CD14-positive monocyte (primary cell): Measurements from ENCODE around the gene CGB1. TPM values are rescaled to one million over a fixed set of nuclear protein-coding genes. Genes with fewer than 3 reads are reported as not detected.

Experiments used
- DNase-seq, 3 donors: peaks; one replicate each; pipeline ENCODE4 v3.0.0-alpha.2; 2011 to 2022
- H2AFZ ChIP-seq: 2 replicates; pipeline ENCODE4 v1.6.0; 2012; ENCODE audit warnings: mild to moderate bottlenecking, low read depth, low read length, inconsistent platforms; ENCODE audit not compliant: insufficient read depth, poor library complexity, severe bottlenecking
- H3K27ac ChIP-seq, 2 donors: 1 replicate in 1 of 2; 2 replicates in 1 of 2; pipeline ENCODE4 v1.5.1; 2012 to 2013; ENCODE audit warnings: low read length in 2 of 2, control low read depth in 1 of 2, inconsistent platforms in 1 of 2, low read depth in 1 of 2, mild to moderate bottlenecking in 1 of 2
- H3K27me3 ChIP-seq, 2 donors: one replicate each; pipeline versions ENCODE4 v1.6.0 to v1.6.1; 2011 to 2013; ENCODE audit warnings: low read length in 2 of 2; ENCODE audit not compliant: control insufficient read depth in 2 of 2, insufficient read depth in 2 of 2
- H3K36me3 ChIP-seq, 2 donors: replicated peaks in 1 of 2; 1 replicate in 1 of 2; 2 replicates in 1 of 2; pipeline versions ENCODE4 v1.5.1 to v1.6.1; 2012 to 2013; ENCODE audit warnings: low read length in 2 of 2, control low read depth in 1 of 2, inconsistent platforms in 1 of 2, mild to moderate bottlenecking in 1 of 2; ENCODE audit not compliant: insufficient read depth in 2 of 2, control insufficient read depth in 1 of 2
- H3K4me1 ChIP-seq, 2 donors: 1 replicate in 1 of 2; 2 replicates in 1 of 2; pipeline versions ENCODE4 v1.5.1 to v1.6.1; 2012 to 2013; ENCODE audit warnings: low read length in 2 of 2, control low read depth in 1 of 2, inconsistent platforms in 1 of 2, mild to moderate bottlenecking in 1 of 2, moderate library complexity in 1 of 2; ENCODE audit not compliant: insufficient read depth in 2 of 2, control insufficient read depth in 1 of 2
- H3K4me2 ChIP-seq: replicated peaks from 2 replicates; pipeline ENCODE3; 2012; ENCODE audit warnings: low read length, moderate library complexity, mild to moderate bottlenecking; ENCODE audit not compliant: poor library complexity, severe bottlenecking; ENCODE audit errors: extremely low read depth
- H3K4me3 ChIP-seq, 3 experiments: fragments of 200-600 bp in 1 of 3; sonication (generic) in 1 of 3; replicated peaks in 1 of 3; 1 replicate in 2 of 3; 2 replicates in 1 of 3; pipeline ENCODE4 v1.5.1; 2011 to 2013; ENCODE audit warnings: low read length in 3 of 3, mild to moderate bottlenecking in 3 of 3, control low read depth in 2 of 3, low read depth in 2 of 3, inconsistent platforms in 1 of 3, moderate library complexity in 1 of 3
- H3K79me2 ChIP-seq: 2 replicates; pipeline ENCODE4 v1.6.0; 2012; ENCODE audit warnings: mild to moderate bottlenecking, control low read depth, inconsistent platforms, low read length, moderate library complexity; ENCODE audit not compliant: insufficient read depth
- H3K9ac ChIP-seq: 2 replicates; pipeline ENCODE4 v1.6.0; 2017; ENCODE audit warnings: low read length, mild to moderate bottlenecking; ENCODE audit not compliant: insufficient read depth, poor library complexity, severe bottlenecking
- H3K9me3 ChIP-seq, 2 donors: replicated peaks in 1 of 2; 1 replicate in 1 of 2; 2 replicates in 1 of 2; pipeline versions ENCODE4 v1.5.1 to v1.6.1; 2012 to 2013; ENCODE audit warnings: low read length in 2 of 2, control low read depth in 1 of 2; ENCODE audit not compliant: control insufficient read depth in 1 of 2, insufficient read depth in 1 of 2
- H4K20me1 ChIP-seq: 2 replicates; pipeline ENCODE4 v1.6.0; 2012; ENCODE audit warnings: mild to moderate bottlenecking, low read length, control low read depth, moderate library complexity; ENCODE audit not compliant: insufficient read depth
- H3K27ac Mint-ChIP-seq, 7 donors: one replicate each; pipeline ENCODE4 v1.8.0; 2020; ENCODE audit warnings: mild to moderate bottlenecking in 7 of 7, mixed read lengths in 7 of 7, moderate library complexity in 6 of 7, inconsistent platforms in 2 of 7
- H3K27me3 Mint-ChIP-seq, 3 donors: one replicate each; pipeline ENCODE4 v1.8.0; 2021 to 2022; ENCODE audit warnings: low read depth in 3 of 3, mild to moderate bottlenecking in 3 of 3, mixed read lengths in 3 of 3, moderate library complexity in 3 of 3, inconsistent platforms in 1 of 3
- H3K36me3 Mint-ChIP-seq, 2 donors: one replicate each; pipeline ENCODE4 v1.8.0; 2020; ENCODE audit warnings: mixed read lengths in 2 of 2, inconsistent platforms in 1 of 2, mild to moderate bottlenecking in 1 of 2
- H3K4me1 Mint-ChIP-seq: one replicate; pipeline ENCODE4 v1.8.0; 2020; ENCODE audit warnings: mild to moderate bottlenecking, mixed read lengths
- H3K4me3 Mint-ChIP-seq, 2 donors: one replicate each; pipeline ENCODE4 v1.8.0; 2020; ENCODE audit warnings: mild to moderate bottlenecking in 2 of 2, mixed read lengths in 2 of 2, moderate library complexity in 1 of 2
- H3K9me3 Mint-ChIP-seq, 7 donors: one replicate each; pipeline ENCODE4 v1.8.0; 2020 to 2022; ENCODE audit warnings: mixed read lengths in 7 of 7, mild to moderate bottlenecking in 6 of 7, moderate library complexity in 6 of 7, inconsistent platforms in 2 of 7
- CTCF ChIP-seq: fragments of 200-600 bp; IDR thresholded peaks from one replicate; pipeline ENCODE4 v1.8.0; 2022; ENCODE audit warnings: antibody characterized with exemption, mild to moderate bottlenecking
- WGBS: methylation state at CpG from one replicate; pipeline ENCODE4 v1.1.5; 2013; ENCODE audit warnings: missing lambda C conversion rate; ENCODE audit not compliant: insufficient coverage; 5-methylcytosine and 5-hydroxymethylcytosine counted together
- intact Hi-C, 2 donors: fragments of 100-400 bp; cut with micrococcal nuclease; formaldehyde crosslinking; loops; one replicate each; pipeline versions ENCODE4 v1.15.0 to v1.15.1; 2023
- polyA plus RNA-seq, 3 donors: library from polyadenylated mRNA; depleted of rRNA in 1 of 3; unstranded in 2 of 3; stranded (reverse) in 1 of 3; fragments of 300-500 nt in 2 of 3; fragments of >200 nt in 1 of 3; fragmentation: Illumina TruSeq in 2 of 3; gene quantifications; 1 replicate in 2 of 3; 2 replicates in 1 of 3; pipeline ENCODE4 v1.2.3, GENCODE V29; 2012 to 2021

The CGB1 gene
- polyA plus RNA-seq, 3 donors, result not detected

- Histone ChIP-seq H3K4me1 (no peaks in the 10 kb centered on the region), H4K20me1 (no peaks in the 10 kb centered on the region), H3K4me2 (no peak overlapping the region), H3K79me2 (no peaks in the 10 kb centered on the region), H3K27me3 (no peaks in the 10 kb centered on the region), H3K36me3 (peaks cover 38 to 57% of the 10 kb centered on the region in 2 donors), H3K9me3 (no peaks in the 10 kb centered on the region), H2AFZ (no peak overlapping the region), H3K27ac (no peak overlapping the region), H3K9ac (no peak overlapping the region), H3K4me3 (no peak overlapping the region)
- Mint-ChIP-seq H3K4me1 (no peaks in the 10 kb centered on the region), H3K9me3 (no peaks in the 10 kb centered on the region), H3K27ac (no peak overlapping the region), H3K27me3 (peaks cover 0 to 2% (median 2%) of the 10 kb centered on the region in 3 donors), H3K36me3 (peaks cover 41 to 74% of the 10 kb centered on the region in 2 donors), H3K4me3 (no peak overlapping the region)
- no peak for TF ChIP-seq CTCF
- no peak for DNase-seq
- intact Hi-C loops, result no loop called here
- WGBS, result 99% methylated on average over 12 of the region's 15 CpGs
These were observed 32.6 kb downstream of the CGB1 start for GRCh38 chr19:49004133-49004532.

GRCh38 chr19:48999481-49000325 lies 37.0 kb downstream of the CGB1 start:
- DNase-seq, result peak; percentile 31 to 58 (median 35)
- Histone ChIP-seq H3K27ac (no peak overlapping the region), H4K20me1 (no peaks in the 10 kb centered on the region), H3K4me3 (no peak overlapping the region), H3K79me2 (peaks cover 31% of the 10 kb centered on the region), H3K9me3 (no peaks in the 10 kb centered on the region), H3K27me3 (no peaks in the 10 kb centered on the region), H2AFZ (no peak overlapping the region), H3K4me2 (no peak overlapping the region), H3K9ac (no peak overlapping the region), H3K36me3 (peaks cover 15 to 30% of the 10 kb centered on the region in 2 donors), H3K4me1 (peaks cover 3 to 7% of the 10 kb centered on the region in 2 donors)
- Mint-ChIP-seq H3K36me3 (peaks cover 23 to 46% of the 10 kb centered on the region in 2 donors), H3K27ac (peak overlapping the region in 3 of 7 donors; percentile 10 to 74 (median 42)), H3K9me3 (no peaks in the 10 kb centered on the region), H3K4me1 (peaks cover 6% of the 10 kb centered on the region), H3K27me3 (peaks cover 0 to 2% (median 0%) of the 10 kb centered on the region in 3 donors), H3K4me3 (no peak overlapping the region)
- intact Hi-C loops, result loop anchor here in 1 of 2 donors (10.0 kb wide), 1 partner anchor 675 kb away; the partner anchor contains the start of gene EMP3
- WGBS, result 70% methylated on average over 15 of the region's 16 CpGs
- TF ChIP-seq CTCF, result peak; percentile 68
